H1 (cell line): ENCODE data around the gene HOXD4. TPM values are rescaled to one million over a fixed set of nuclear protein-coding genes. Genes with fewer than 3 reads are reported as not detected.

Experiments used
- CTCF ChIA-PET: fragments of 300-600 bp; sonication (Branson Sonifier 250); formaldehyde crosslinking; loops from one replicate; lab custom pipeline; 2021; ENCODE audit not compliant: partially characterized antibody; lab: Charles Lee
- POLR2A ChIA-PET: fragments of 300-600 bp; sonication (Branson Sonifier 250); formaldehyde crosslinking; loops from one replicate; lab custom pipeline; 2021; ENCODE audit warnings: inconsistent platforms; ENCODE audit not compliant: partially characterized antibody; lab: Charles Lee
- DNase-seq, 2 experiments: peaks; one replicate each; pipeline versions ENCODE4 v3.0.0 to v3.0.0-alpha.2; 2010 to 2022; ENCODE audit warnings: low spot score in 2 of 2, low read depth in 1 of 2, mixed read lengths in 1 of 2
- FAIRE-seq: peaks from 2 replicates; lab custom pipeline; 2011; peaks lifted over from hg19 to GRCh38; lab: Jason Lieb, UNC
- H2AFZ ChIP-seq: 2 replicates; pipeline ENCODE4 v1.8.1; 2012; ENCODE audit warnings: low read length, inconsistent platforms
- H2AK5ac ChIP-seq: 2 replicates; pipeline ENCODE4 v1.6.1; 2013; ENCODE audit warnings: low read depth, low read length
- H2BK120ac ChIP-seq: replicated peaks from 2 replicates; pipeline ENCODE3; 2013; ENCODE audit warnings: low read depth, low read length, inconsistent platforms
- H2BK12ac ChIP-seq: 2 replicates; pipeline ENCODE4 v1.6.1; 2013; ENCODE audit warnings: low read depth, low read length
- H2BK15ac ChIP-seq: 2 replicates; pipeline ENCODE4 v1.6.1; 2013; ENCODE audit warnings: low read length
- H2BK20ac ChIP-seq: 2 replicates; pipeline ENCODE4 v1.6.1; 2013; ENCODE audit warnings: low read length
- H2BK5ac ChIP-seq: 2 replicates; pipeline ENCODE4 v1.6.1; 2013; ENCODE audit warnings: low read depth, low read length
- H3K14ac ChIP-seq: 2 replicates; pipeline ENCODE4 v1.6.1; 2013; ENCODE audit warnings: inconsistent platforms; ENCODE audit not compliant: insufficient read length
- H3K18ac ChIP-seq: 2 replicates; pipeline ENCODE4 v1.6.1; 2013; ENCODE audit warnings: low read length; ENCODE audit errors: extremely low read depth
- H3K23ac ChIP-seq: 2 replicates; pipeline ENCODE4 v1.6.1; 2013; ENCODE audit warnings: inconsistent platforms; ENCODE audit not compliant: insufficient read length
- H3K23me2 ChIP-seq: 2 replicates; pipeline ENCODE4 v1.6.1; 2013; ENCODE audit warnings: low read depth, low read length
- H3K27ac ChIP-seq: 2 replicates; pipeline ENCODE4 v1.6.1; 2011; ENCODE audit warnings: low read depth, low read length, inconsistent platforms
- H3K27me3 ChIP-seq, 4 experiments: replicated peaks in 1 of 4; 1 replicate in 1 of 4; 2 replicates in 3 of 4; pipeline versions ENCODE4 v1.6.1 to v1.8.1; 2011 to 2013; ENCODE audit warnings: low read length in 3 of 4, mild to moderate bottlenecking in 3 of 4, inconsistent platforms in 2 of 4, mixed read lengths in 2 of 4, moderate library complexity in 1 of 4; ENCODE audit not compliant: control insufficient read depth in 3 of 4, insufficient read depth in 3 of 4; ENCODE audit errors: extremely low read depth in 1 of 4
- H3K36me3 ChIP-seq, 4 experiments: 2 replicates each; pipeline versions ENCODE4 v1.6.1 to v1.8.1; 2011 to 2013; ENCODE audit warnings: mild to moderate bottlenecking in 4 of 4, low read length in 3 of 4, moderate library complexity in 2 of 4, control low read depth in 1 of 4, inconsistent platforms in 1 of 4; ENCODE audit not compliant: insufficient read depth in 4 of 4, control insufficient read depth in 2 of 4
- H3K4ac ChIP-seq: replicated peaks from 2 replicates; pipeline ENCODE3; 2013; ENCODE audit warnings: low read length, low read depth, mixed read lengths, inconsistent platforms; ENCODE audit not compliant: insufficient read length
- H3K4me1 ChIP-seq, 4 experiments: replicated peaks in 1 of 4; 1 replicate in 1 of 4; 2 replicates in 3 of 4; pipeline versions ENCODE4 v1.6.1 to v1.8.1; 2011 to 2013; ENCODE audit warnings: low read length in 3 of 4, inconsistent platforms in 2 of 4, mixed read lengths in 1 of 4; ENCODE audit not compliant: insufficient read depth in 4 of 4, control insufficient read depth in 3 of 4
- H3K4me2 ChIP-seq, 2 experiments: 2 replicates each; pipeline versions ENCODE4 v1.6.1 to v1.8.1; 2011 to 2013; ENCODE audit warnings: low read depth in 2 of 2, low read length in 2 of 2, control low read depth in 1 of 2, inconsistent platforms in 1 of 2, mild to moderate bottlenecking in 1 of 2; ENCODE audit not compliant: insufficient read depth in 1 of 2
- H3K4me3 ChIP-seq, 4 experiments: fragments of 200-600, 300-600 bp in 1 of 4; sonication (generic), shearing (Covaris generic), sonication (Bioruptor Twin) in 1 of 4; 2 replicates each; pipeline versions ENCODE4 v1.5.1 to v1.8.1; 2011 to 2016; ENCODE audit warnings: low read length in 4 of 4, low read depth in 3 of 4, control low read depth in 2 of 4, inconsistent platforms in 2 of 4, mild to moderate bottlenecking in 2 of 4, mixed read lengths in 1 of 4, moderate library complexity in 1 of 4; ENCODE audit not compliant: insufficient read depth in 2 of 4; ENCODE audit errors: extremely low read depth in 1 of 4
- H3K56ac ChIP-seq: replicated peaks from 2 replicates; pipeline ENCODE3; 2013; ENCODE audit warnings: low read depth, mild to moderate bottlenecking, mixed read lengths, low read length, inconsistent platforms; ENCODE audit not compliant: insufficient read length
- H3K79me1 ChIP-seq: 2 replicates; pipeline ENCODE4 v1.6.1; 2013; ENCODE audit warnings: low read depth, low read length, control low read depth
- H3K79me2 ChIP-seq, 2 experiments: 2 replicates each; pipeline versions ENCODE4 v1.6.1 to v1.8.1; 2012 to 2013; ENCODE audit warnings: low read length in 2 of 2, mild to moderate bottlenecking in 2 of 2, inconsistent platforms in 1 of 2; ENCODE audit not compliant: insufficient read depth in 2 of 2, control insufficient read depth in 1 of 2
- H3K9ac ChIP-seq, 4 experiments: replicated peaks in 1 of 4; 1 replicate in 1 of 4; 2 replicates in 3 of 4; pipeline versions ENCODE4 v1.6.1 to v1.8.1; 2011 to 2013; ENCODE audit warnings: low read depth in 3 of 4, low read length in 3 of 4, control low read depth in 2 of 4, mild to moderate bottlenecking in 2 of 4, moderate library complexity in 2 of 4, inconsistent platforms in 1 of 4; ENCODE audit errors: extremely low read depth in 1 of 4
- H3K9me3 ChIP-seq, 2 experiments: 2 replicates each; pipeline versions ENCODE4 v1.6.1 to v1.8.1; 2012 to 2013; ENCODE audit warnings: mild to moderate bottlenecking in 2 of 2, moderate library complexity in 2 of 2, control low read depth in 1 of 2, inconsistent platforms in 1 of 2, low read depth in 1 of 2, low read length in 1 of 2, mixed read lengths in 1 of 2; ENCODE audit not compliant: insufficient read depth in 2 of 2
- H4K20me1 ChIP-seq, 2 experiments: replicated peaks in 1 of 2; 2 replicates each; pipeline versions ENCODE3 to v1.8.1; 2011 to 2013; ENCODE audit warnings: inconsistent platforms in 2 of 2, low read length in 2 of 2, mild to moderate bottlenecking in 1 of 2; ENCODE audit not compliant: insufficient read depth in 2 of 2, control insufficient read depth in 1 of 2
- H4K5ac ChIP-seq: 2 replicates; pipeline ENCODE4 v1.6.1; 2013; ENCODE audit warnings: low read length, low read depth, mixed read lengths, inconsistent platforms; ENCODE audit not compliant: insufficient read length
- H4K8ac ChIP-seq: 2 replicates; pipeline ENCODE4 v1.8.0; 2013; ENCODE audit warnings: mild to moderate bottlenecking, moderate library complexity, low read length, inconsistent platforms; ENCODE audit not compliant: insufficient read depth; ENCODE audit errors: extremely low read depth
- H4K91ac ChIP-seq: replicated peaks from 2 replicates; pipeline ENCODE3; 2013; ENCODE audit warnings: low read length, mixed read lengths, inconsistent platforms; ENCODE audit not compliant: insufficient read length
- BACH1 ChIP-seq: IDR thresholded peaks from 2 replicates; pipeline ENCODE4 v1.6.1; 2012; ENCODE audit warnings: low read length, improper control_type of control experiment
- EZH2 ChIP-seq: fragments of 200-600 bp; sonication (generic); IDR thresholded peaks from 2 replicates; pipeline ENCODE4 v1.7.1; 2012; ENCODE audit warnings: low read depth, mild to moderate bottlenecking, moderate library complexity, low read length, inconsistent platforms; ENCODE audit not compliant: severe bottlenecking
- SUZ12 ChIP-seq: fragments of 200-600 bp; sonication (generic); IDR thresholded peaks from 2 replicates; pipeline ENCODE4 v1.6.1; 2012; ENCODE audit warnings: mild to moderate bottlenecking, inconsistent platforms, low read length, moderate library complexity, mixed read lengths
- polyA plus RNA-seq, 7 experiments: library from polyadenylated mRNA; depleted of rRNA in 3 of 7; stranded (reverse) in 5 of 7; unstranded in 2 of 7; fragments of >200 nt in 5 of 7; fragments of 200-250 nt in 2 of 7; gene quantifications; 1 replicate in 5 of 7; 2 replicates in 1 of 7; 4 replicates in 1 of 7; pipeline versions ENCODE4 v1.2.1 to v1.2.3, GENCODE V29; 2011 to 2013; ENCODE audit warnings: missing spikeins in 2 of 7, mixed read lengths in 2 of 7
- total RNA-seq: library from RNA; stranded (reverse); fragmentation: NEBNext Ultra II Directional; extraction: Animal tissue kit (Norgen Biotek cat#: 25700); gene quantifications from 2 replicates; pipeline ENCODE4 v1.2.1, GENCODE V29; 2021

The HOXD4 gene
- total and polyA plus RNA-seq, 2 of the 8 experiments (the other 6 are each of a cell fraction or from before 2014, with no cell fraction given) = not detected

DNA sequence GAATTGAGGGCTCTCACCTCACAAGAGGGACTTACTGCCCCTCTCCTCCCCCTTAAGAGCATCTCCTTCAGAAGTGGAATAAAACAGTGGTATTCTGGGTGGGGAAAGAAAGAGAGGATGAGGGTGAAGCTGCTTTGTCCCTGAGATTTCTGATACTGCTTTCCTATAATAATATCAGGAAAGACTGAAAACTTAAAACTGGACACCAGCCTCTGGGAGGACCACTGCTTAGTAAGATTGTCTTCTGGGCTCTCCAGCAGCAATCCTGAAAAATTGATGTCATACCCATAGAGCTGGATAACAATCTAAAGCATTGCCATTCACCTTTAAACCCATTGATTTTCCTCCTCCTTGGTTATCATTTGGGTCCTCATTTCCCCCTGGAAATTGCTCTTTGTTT lies 4.7 kb upstream of the HOXD4 start:
- no peak overlapping the region for H2BK120ac ChIP-seq
- H4K5ac ChIP-seq = no peak overlapping the region
- no peak for FAIRE-seq
- DNase-seq = no peak
- no peak overlapping the region for H3K23ac ChIP-seq
- no peak overlapping the region for H2BK15ac ChIP-seq
- H2AK5ac ChIP-seq = no peak overlapping the region
- no peak overlapping the region for H2AFZ ChIP-seq
- peaks cover 0 to 6% (median under 1%) of the 10 kb centered on the region in 4 experiments; a peak in 2 of 7 replicates for H3K4me1 ChIP-seq
- H2BK5ac ChIP-seq = no peak overlapping the region
- H3K4me3 ChIP-seq = no peak overlapping the region
- POLR2A ChIA-PET = interaction anchor here (0.6 kb wide), 1 partner anchor 43 kb away, joined by 3 read pairs; no protein-coding TSS in a partner anchor
- H3K9me3 ChIP-seq = no peaks in the 10 kb centered on the region; a peak in 1 of 4 replicates
- H3K36me3 ChIP-seq = peaks cover 0 to 8% (median 0%) of the 10 kb centered on the region in 4 experiments; a peak in 1 of 8 replicates
- H4K8ac ChIP-seq = no peak overlapping the region
- CTCF ChIA-PET = interaction anchor here (0.7 to 9.2 kb wide), 6 partner anchors 15 to 492 kb away, joined by 3 to 119 read pairs (median 4); no protein-coding TSS in a partner anchor
- no peak overlapping the region for H3K4ac ChIP-seq
- H3K56ac ChIP-seq = no peak overlapping the region
- H4K20me1 ChIP-seq = peaks cover 17 to 27% of the 10 kb centered on the region in 2 experiments
- H2BK20ac ChIP-seq = no peak overlapping the region
- peaks cover 93 to 100% (median 99%) of the 10 kb centered on the region in 4 experiments for H3K27me3 ChIP-seq
- H3K9ac ChIP-seq = no peak overlapping the region
- no peaks in the 10 kb centered on the region for H3K79me1 ChIP-seq
- H3K14ac ChIP-seq = no peak overlapping the region
- no peak overlapping the region for H4K91ac ChIP-seq
- H3K18ac ChIP-seq = no peak overlapping the region
- H3K4me2 ChIP-seq = no peak overlapping the region
- no peak overlapping the region for H3K27ac ChIP-seq
- H2BK12ac ChIP-seq = no peak overlapping the region
- H3K79me2 ChIP-seq = no peaks in the 10 kb centered on the region
- H3K23me2 ChIP-seq = peaks cover 2% of the 10 kb centered on the region; the same call in 1 of the 2 replicates
- TF ChIP-seq EZH2 = peak; percentile 64
- no peak for TF ChIP-seq BACH1
- TF ChIP-seq SUZ12 = peak; percentile 55; the same call in 1 of the 2 replicates
